Measurements from ENCODE around the gene PARD3.
"Not testable (repeated sequence)": the region's sequence is repeated elsewhere in the genome, so short reads cannot be mapped to it uniquely, and the experiment has no call there.

The PARD3 gene

GRCh38 chr10:34464591-34464990, 350.5 kb downstream of the PARD3 start:
- no peak for DNase-seq (ENCODE audit: low spot score)

DNA sequence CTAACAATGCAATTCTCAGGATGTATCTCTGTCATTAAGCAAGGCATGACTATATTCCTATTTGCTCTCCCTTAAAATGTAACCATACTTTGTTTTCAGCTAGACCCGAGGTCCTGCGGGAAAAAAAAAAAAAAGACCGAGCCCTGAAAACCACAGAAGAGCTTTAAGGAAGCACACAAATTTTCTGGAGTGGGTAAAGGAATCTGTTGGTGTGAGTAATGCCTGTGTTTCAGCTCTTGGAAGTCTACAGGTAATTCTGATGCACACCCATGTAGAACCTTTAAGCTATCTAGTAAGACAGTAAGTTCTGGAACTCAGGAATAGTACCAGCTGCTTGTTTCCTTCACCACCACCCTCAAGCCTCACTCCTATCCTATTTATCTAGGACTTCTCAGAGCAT, 351.1 kb downstream of the PARD3 start:
- DNase-seq (ENCODE audit: low spot score), result no peak

- no peak for DNase-seq (ENCODE audit: low spot score)
These were observed 352.1 kb downstream of the PARD3 start for GRCh38 chr10:34462993-34463392.

- no peak for DNase-seq (ENCODE audit: low spot score)
These were observed 353.0 kb downstream of the PARD3 start for GRCh38 chr10:34462056-34462455.

DNA sequence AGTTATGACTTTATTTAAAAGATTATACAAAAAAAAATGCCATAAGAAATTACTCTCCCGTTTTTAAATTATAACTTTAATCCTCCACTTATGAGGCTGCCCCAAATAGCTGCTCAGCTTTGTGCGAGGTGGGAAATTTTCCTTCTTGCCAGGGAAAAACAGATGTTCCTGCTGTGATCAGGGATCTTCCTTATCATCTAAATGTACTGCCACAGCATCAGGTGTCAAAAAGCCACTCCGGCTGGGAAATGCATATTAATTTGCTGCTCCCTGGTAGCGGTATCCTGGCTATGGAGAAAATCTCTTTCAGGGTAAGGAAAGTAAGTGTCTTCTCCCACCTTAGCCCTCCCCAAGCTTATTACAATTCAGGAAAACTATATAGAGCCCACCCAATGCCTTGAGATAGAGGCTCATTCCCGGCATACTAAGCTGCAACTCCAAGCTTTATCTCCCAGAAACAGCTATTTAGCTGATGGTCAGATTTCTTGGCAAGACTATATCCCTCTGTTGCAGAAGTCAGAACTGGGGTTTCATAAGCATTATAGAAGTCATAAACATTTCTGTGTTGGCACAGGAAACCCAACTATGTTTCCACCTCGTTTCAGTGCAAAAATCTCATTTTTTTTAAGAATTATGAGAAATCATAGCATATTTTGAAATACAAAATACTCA, 360.4 kb downstream of the PARD3 start:
- DNase-seq (ENCODE audit: low spot score), result no peak

- DNase-seq (ENCODE audit: low spot score), result no peak
These were observed 365.3 kb downstream of the PARD3 start for GRCh38 chr10:34449836-34450235.

- no peak for DNase-seq (ENCODE audit: low spot score)
These were observed 369.0 kb downstream of the PARD3 start for GRCh38 chr10:34446049-34446448.

- no peak for DNase-seq (ENCODE audit: low spot score)
These were observed 370.6 kb downstream of the PARD3 start for GRCh38 chr10:34444223-34445183.

- DNase-seq (ENCODE audit: low spot score), result not testable (repeated sequence)
These were observed 375.7 kb downstream of the PARD3 start for GRCh38 chr10:34439386-34439785.

DNA sequence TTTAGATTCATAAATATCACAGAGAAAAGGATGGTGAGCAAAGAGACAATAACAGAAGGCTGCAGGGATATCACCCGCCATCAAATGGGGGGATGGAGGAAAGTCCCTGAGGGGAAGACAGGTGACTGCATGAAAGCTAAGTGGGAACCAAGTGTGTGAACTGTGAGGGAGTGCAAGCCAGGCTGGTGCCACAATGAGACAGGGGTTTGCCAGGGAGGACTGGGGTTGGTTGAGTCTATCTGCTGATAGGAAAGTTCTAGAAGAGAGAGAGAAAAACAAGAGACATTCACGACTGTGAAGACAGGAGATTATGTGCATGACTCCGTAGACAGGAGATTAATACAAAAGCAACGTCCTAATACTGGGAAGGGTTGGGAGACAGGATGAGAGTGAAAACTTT, 376.4 kb downstream of the PARD3 start:
- DNase-seq (ENCODE audit: low spot score), result no peak

DNA sequence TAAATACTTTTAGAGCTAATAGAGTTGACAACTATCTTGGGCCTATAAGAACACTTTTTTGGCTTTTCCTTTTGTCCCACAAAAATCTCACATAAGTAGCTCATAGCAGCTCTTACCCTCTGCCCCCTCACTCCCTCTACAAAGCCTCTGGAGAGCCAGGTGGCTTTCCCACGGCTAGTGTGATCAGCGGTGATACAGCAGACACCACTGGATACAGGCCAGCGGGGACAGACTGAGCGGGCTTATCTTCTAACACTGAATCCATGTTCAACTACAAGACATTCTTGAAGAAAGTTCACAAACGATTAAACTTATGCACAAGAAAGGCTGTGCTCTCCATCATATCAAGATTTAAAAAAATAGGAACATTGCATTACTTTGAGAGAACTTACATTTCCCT, 377.2 kb downstream of the PARD3 start:
- no peak for DNase-seq (ENCODE audit: low spot score)

DNA sequence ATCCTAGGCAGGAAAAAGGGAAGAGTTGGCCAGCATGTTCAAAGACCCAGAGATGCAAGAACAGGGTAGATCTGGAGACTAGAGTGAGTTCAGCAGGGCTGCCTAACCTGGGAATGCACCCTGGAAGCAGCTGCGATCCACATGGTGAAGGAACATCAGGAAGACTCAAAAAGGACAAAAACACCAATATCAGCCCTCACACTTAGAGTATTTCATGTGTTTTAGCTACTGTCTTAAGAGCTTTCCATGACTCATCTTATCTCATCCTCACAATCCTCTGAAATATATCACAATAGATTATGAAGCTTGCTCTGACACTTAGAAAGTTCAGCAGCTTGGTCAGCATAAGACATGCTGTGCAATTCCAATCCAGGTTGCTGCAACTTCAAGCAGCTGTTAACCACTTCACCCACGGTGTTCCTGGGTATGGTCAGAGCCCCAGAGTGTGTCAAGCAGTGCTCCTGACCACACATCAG, 380.9 kb downstream of the PARD3 start:
- DNase-seq (ENCODE audit: low spot score), result no peak

GRCh38 chr10:34433241-34434076, 381.6 kb downstream of the PARD3 start:
- DNase-seq (ENCODE audit: low spot score), result no peak

DNA sequence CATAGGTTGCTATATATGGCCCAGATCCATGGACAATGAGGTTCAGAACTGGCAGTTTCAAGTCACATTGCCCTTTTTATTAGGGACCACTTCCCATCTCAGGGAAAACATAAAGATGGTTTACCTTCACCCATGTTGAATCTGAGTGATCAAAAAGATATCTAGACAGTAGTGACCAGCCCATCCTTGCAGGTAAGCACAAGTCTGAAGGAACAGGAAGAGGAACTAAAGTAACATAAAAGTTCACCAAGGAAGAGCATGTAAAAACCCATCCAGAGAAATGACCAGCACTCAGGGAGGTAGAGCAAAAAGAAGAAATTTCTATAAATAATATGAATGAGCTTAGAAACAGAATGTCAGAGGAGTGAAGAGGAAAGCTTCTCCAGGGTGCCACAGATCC, 382.5 kb downstream of the PARD3 start:
- no peak for DNase-seq (ENCODE audit: low spot score)

DNA sequence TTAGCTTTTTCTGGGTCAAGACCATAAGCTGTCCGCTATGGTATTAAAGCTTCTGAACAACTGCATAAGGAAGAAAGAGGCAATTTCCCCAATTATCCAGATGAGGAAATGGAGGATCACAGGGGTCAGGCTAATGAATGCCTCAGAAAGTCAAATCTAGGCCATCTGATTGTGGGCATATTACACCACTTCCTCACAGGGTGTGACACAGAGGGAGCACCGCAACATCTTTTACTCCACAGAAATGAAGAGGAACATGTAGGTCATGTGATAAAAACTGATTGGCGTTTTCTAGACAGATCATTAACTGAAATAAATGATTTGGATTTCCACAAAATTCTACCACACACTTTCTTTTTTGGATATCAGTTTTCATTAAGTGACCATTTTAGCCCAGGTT, 384.4 kb downstream of the PARD3 start:
- DNase-seq (ENCODE audit: low spot score), result no peak

DNA sequence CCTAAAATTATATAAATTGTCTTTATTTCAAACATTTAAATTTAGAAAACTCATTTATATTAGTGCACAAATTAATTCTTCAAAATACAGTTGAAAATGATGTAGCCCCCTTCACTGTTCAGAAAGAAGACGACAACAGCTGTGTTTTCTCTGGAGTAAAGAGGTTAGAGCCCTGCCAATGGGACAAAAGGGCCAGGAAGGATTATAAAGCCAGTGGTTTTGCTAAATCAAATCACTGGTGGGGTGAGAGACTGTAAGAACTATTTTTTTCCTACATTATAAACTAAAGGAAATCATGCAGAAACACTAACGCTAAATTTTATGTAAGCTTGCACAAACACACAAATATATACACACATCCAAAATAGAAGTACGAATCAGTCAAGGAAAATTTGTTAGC, 386.6 kb downstream of the PARD3 start:
- no peak for DNase-seq (ENCODE audit: low spot score)

- no peak for DNase-seq (ENCODE audit: low spot score)
These were observed 387.2 kb downstream of the PARD3 start for GRCh38 chr10:34427911-34428216.

DNA sequence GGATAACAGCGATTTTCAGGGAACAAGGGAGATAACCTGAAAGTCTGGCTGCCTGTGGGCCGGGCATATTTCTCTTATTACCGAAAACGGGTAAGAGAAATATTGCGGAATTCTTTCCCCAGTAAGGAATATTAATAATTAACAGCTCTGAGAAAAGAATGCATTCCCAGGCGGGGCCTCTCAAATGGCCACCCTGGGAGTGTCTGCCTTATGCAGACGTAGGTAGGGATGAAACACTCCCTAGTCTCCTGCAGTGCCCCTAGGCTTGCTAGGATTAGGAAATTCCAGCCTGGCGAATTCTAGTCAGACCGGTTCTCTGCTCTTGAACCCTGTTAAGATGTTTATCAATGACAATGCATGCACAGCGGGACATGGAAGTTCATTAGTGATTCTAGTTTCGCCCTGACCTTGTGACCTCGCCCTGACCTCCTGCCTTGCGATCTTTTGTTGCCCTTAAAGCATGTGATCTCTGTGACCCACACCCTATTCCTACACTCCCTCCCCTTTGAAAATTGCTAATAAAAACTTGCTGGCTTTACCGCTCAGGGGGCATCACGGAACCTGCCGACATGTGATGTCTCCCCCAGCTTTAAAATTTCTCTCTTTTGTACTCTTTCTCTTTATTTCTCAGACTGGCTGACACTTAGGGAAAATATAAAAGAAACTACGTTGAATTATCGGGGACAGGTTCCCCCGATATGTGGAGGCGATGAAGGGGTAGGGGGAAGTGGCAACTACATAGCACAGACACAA, 387.8 kb downstream of the PARD3 start:
- not testable (repeated sequence) for DNase-seq (ENCODE audit: low spot score)

DNA sequence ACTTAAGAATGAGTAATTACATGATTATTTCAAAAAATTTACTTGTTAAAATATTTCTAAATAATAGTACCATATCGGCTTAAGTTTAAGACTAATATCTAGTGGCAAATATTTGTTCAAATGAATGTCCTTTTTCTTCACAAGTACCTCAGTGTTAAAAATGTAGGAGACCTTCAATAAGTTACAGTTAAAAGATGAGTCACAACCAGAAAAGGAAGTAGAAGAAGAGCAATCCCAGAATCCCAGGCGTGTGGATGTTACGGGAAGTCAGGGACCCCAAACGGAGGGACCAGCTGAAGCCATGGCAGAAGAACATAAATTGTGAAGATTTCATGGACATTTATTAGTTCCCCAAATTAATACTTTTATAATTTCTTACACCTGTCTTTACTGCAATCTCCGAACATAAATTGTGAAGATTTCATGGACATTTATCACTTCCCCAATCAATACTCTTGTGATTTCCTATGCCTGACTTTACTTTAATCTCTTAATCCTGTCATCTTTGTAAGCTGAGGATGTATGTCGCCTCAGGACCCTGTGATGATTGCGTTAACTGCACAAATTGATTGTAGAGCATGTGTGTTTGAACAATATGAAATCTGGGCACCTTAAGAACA, 388.4 kb downstream of the PARD3 start:
- not testable (repeated sequence) for DNase-seq (ENCODE audit: low spot score)

DNA sequence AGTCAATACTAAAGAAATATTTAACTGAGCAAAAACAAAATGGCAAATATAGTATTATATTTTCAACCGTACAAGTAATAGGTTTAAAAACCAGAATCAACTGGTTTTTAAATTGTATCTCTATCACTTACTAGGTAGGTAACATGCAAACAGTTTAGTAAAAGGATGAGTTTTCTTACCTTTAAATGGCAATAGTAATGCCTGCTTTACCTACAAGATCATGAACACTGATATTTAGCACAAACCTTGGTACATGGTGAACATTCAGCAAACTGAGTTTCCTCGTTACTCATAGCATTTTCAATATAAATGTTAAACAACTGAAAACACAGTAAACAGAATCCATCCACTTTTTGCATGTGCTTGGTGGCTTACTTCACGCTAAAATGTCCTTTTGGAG, 389.1 kb downstream of the PARD3 start:
- no peak for DNase-seq (ENCODE audit: low spot score)

Measured in hematopoietic multipotent progenitor cell treated with erythropoietin and hydrocortisone succinate and interleukin-3 and kit ligand, for 17 days (in vitro differentiated cells).